GM18517 (cell line): Measurements from ENCODE around the gene F8.
"Not testable (repeated sequence)": the region's sequence is repeated elsewhere in the genome, so short reads cannot be mapped to it uniquely, and the experiment has no call there.

ENCODE experiments used
- ATAC-seq: cut with Tn5 transposase; IDR thresholded peaks from one replicate; pipeline ENCODE4 v1.9.1; 2021; ENCODE audit warnings: mild to moderate bottlenecking, moderate library complexity; ENCODE audit not compliant: unreplicated experiment

The F8 gene

DNA sequence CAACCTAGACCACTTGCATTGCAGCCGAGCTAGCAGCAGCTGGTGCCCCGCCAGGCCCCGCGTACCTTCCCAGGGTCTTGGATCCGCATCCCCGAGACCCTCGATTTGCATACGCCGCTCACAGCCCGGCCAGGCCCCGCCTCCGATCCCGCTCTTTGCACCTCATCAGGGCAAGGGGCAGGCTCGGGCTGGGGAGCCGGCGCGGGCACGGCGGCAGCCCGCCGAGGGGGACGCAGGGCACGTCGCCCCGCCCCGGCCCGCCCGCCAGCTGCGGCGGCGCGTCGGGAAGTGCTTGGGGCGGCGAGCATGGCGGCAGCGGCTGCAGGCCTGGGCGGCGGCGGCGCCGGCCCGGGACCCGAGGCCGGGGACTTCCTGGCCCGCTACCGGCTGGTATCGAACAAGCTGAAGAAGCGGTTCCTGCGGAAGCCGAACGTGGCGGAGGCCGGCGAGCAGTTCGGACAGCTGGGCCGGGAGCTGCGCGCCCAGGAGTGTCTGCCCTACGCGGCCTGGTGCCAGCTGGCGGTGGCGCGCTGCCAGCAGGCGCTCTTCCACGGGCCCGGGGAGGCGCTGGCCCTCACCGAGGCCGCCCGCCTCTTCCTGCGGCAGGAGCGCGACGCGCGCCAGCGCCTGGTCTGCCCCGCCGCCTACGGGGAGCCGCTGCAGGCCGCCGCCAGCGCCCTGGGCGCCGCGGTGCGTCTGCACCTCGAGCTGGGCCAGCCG lies 136.3 kb downstream of the F8 start, which contains the start of gene F8A1:
Gene F8A1, plus strand, starts transcription at position 287 of the 720 bp plus-strand sequence. Its CDS starts 20 bp downstream, at position 307.
- ATAC-seq, result peak; percentile 77

DNA sequence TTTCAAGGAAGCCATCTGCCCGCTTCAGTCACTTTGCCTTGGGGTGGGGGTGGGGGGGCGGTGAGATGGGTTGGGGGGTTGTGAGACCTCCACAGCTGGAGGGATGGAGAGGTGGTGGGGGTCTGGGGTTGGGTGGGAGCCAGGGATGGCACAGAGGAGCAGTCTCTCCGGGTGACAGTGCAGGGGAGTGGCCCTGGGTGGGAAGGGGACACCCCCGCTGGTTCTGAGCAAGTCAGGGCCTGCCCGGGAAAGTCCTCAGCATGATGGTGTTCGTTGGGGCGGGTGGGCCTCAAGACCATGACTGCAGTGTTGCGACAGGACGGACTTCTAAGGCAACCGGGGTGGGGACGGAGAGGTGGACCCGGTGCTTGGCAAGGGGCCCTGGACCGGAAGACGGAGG lies 137.0 kb downstream of the F8 start:
- ATAC-seq, result not testable (repeated sequence)

DNA sequence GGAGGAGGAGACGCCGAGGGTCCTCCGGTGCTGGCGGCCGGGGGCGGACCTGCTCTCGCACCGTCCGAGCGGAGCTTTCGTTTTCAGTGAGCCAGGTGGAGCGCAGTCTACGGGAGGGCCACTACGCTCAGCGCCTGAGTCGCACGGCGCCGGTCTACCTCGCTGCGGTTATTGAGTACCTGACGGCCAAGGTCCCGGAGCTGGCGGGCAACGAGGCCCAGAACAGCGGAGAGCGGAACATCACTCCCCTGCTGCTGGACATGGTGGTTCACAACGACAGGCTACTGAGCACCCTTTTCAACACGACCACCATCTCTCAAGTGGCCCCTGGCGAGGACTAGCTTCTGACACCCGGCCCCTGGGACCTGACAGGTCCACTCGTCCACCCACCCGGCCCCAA lies 137.5 kb downstream of the F8 start:
- ATAC-seq, result not testable (repeated sequence)

DNA sequence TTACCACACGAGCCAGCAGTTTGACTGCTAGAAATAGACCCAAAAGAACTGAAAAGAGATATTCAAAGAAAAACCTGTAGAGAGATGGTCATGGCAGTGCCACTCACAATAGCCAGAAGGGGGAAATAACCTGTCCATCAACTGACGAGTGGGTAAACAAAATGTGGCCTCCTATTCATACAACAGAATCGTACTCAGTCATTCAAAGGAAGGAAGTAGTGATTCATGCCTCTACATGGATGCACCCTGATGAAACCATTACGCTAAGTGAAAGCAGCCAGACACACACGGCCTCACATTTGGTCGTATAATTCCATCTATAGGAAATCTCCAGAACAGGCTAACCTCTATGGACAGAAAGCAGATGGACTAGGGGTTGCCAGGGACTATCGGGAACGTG lies 138.5 kb downstream of the F8 start:
- not testable (repeated sequence) for ATAC-seq

DNA sequence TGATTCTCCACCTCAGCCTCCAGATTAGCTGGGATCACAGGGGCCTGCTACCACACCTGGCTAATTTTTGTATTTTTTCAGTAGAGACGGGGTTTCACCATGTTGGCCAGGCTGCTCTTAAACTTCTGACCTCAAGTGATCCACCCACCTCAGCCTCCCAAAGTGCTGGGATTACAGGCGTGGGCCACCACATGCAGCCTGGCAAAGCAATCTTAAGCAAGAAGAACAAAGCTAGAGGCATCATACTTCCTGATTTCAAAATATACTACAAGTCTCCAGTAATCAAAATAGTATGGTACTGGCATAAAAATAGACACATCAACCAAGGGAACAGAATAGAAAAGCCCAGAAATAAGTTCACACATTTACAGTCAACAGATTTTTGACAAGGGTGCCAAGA lies 149.2 kb downstream of the F8 start:
- ATAC-seq, result no peak

DNA sequence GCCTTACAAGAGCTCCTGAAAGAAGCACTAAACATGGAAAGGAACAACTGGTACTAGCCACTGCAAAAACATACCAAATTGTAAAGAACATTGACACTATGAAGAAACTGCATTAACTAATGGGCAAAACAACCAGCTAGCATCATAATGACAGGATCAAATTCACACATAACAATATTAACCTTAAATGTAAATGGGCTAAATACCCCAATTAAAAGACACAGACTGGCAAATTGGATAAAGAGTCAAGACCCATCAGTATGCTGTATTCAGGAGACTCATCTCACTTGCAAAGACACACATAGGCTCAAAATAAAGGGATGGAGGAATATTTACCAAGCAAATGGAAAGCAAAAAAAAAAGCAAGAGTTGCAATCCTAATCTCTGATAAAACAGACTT lies 154.0 kb downstream of the F8 start:
- ATAC-seq, result not testable (repeated sequence)

DNA sequence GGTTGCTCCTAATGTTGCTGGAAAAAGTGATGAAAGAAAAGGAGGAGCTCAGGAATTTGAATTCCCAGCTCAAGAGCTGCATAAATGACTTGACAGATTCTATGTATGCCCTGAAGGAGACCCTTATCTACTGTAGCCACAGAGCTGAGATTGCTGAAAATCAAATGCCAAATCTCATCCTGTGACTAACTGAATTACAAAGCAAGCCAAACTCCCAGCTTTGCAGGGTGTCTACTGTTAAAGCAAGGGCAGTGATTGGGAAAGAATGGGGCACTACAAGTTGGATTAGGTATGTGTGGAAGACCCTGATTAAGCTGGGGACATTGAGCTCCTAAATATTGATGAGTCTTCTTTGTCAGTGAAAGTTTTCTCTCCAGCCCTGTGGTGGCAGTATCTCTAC lies 167.3 kb downstream of the F8 start:
- no peak for ATAC-seq

DNA sequence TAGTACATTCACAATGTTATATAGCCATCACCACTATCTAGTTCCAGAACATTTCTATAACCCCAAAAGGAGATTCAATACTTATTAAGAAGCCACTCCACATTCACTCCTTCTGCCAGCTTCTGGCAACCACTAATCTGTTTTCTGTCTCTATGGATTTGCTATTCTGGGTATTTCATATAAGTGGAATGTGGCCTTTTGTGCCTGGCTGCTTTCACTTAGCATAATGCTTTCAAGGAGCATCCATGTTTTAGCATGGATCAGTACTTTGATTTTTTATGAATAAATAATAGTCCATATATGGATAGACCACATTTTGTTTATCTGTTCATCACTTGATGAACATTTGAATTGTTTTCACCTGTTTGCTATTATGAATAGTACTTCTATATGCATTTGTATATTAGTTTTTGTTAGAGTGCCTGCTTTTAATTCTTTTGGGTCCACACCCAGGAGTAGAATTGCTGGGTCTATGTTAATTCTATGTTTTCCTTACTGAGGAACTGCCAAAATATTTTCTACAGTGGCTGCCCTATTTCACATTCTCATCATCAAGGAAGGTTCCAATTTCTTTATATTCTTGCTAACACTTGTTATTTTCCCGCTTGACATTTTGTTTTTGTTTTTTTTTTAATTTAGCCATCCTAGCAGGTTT lies 171.4 kb downstream of the F8 start:
- ATAC-seq, result no peak

DNA sequence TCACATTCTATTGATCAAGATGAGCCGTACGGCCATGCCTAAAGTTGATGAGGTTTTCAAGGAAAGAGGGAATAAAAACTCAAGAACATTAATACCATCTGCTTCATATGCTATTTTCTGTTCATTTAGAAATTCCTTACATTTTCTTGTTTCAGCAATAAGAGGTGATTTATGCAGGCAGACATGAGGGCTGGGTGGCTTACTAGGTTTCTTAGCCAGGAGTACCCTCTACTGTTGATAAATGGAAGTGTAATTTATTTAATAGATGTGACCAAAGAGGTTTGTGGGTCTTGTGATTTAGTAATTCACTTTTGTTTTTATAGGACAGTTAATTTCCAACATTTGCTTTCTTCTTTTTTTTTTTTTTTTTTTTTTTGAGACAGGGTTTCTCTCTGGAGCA lies 181.7 kb downstream of the F8 start:
- peak; percentile 52 for ATAC-seq

DNA sequence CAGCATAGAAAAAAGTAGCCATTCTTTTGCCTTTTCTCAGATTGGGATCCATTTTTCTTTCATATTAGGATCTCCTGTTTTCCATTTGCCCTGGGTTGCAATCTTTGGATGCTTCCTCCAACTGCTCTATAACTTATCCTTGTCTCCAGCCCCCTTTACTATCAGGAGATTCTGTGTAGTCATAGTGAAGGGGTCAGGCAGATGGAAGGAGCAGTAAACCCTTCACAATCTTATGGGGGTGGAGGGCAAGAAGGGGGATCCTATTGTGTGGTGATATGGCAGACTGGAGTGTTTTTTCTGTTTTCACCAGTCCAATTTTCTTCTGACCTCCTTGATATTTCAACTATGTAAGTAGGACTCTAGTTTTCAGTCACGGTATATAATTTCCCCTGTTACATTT lies 186.4 kb downstream of the F8 start:
- no peak for ATAC-seq

DNA sequence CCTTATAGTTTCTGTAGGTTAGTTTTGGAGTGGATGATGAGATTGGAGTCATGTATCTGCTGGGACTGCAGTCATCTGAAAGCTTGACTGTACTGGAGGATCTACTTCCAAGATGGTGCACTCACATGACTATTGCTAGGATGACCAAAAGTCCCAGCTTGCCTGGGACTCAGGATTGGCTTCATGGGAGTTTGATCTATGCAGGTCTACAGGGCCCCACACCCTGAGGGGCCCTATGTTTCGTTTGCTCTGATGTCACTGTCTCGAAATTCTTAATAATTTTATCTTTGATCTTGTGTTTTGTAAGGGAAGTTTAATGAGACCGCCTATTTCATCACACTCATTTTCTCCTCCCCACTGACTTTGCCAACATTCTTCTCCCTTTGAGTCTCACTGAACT lies 188.0 kb downstream of the F8 start, which contains the start of gene SMIM9:
Gene SMIM9, minus strand, starts transcription at position 101 of the 400 bp plus-strand sequence. CDS start 3,806 bp downstream, outside the sequence.
- ATAC-seq, result no peak

DNA sequence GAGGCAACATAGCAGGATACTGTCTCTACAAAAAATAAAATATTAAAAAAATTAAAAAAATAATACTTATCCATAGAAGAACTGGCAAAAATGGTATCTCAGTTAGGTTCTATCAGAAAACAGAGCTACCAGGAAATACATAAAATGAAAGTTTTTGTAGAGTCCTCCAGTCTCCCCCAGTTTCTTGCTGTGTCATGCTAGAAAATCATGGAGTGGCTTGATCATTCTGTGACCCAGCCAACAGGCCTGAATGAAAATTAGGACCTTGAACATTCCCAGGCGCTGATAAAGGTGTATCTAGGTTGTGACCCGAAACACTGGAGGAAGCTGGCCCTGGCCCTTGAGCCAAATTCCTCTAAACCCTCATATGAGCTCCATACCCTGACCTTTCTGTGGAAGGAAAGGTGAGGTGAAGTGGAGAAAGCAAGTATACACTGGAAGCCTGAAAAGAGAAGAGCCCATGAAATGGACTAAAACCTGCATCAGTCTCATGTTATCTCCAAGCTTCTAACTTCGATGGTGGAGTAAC lies 188.7 kb downstream of the F8 start:
- no peak for ATAC-seq

DNA sequence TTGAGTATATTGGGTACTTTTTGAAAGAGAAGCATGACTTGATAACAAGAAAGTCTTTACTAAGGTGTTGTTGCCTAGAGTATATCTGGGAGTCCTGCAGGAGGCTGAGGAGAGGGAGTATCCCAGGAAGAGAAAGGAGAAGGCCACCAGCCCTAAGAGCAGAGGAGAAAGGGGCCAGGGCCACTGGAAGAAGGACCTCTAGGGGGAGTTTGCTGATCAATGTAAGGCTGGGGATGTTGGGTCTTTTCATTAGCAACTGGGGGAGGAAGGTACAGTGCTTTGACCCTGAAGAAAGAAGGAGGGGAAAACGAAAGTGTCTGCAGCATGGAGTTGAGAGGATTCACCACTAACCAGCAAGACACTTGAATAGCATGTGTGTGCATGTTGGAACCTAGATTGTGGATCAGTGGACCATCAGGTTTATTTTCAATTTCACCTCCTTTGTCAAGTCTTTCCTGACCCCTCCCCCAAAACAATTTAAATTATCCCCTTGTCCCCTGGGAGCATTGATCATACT lies 192.5 kb downstream of the F8 start:
- ATAC-seq, result no peak

DNA sequence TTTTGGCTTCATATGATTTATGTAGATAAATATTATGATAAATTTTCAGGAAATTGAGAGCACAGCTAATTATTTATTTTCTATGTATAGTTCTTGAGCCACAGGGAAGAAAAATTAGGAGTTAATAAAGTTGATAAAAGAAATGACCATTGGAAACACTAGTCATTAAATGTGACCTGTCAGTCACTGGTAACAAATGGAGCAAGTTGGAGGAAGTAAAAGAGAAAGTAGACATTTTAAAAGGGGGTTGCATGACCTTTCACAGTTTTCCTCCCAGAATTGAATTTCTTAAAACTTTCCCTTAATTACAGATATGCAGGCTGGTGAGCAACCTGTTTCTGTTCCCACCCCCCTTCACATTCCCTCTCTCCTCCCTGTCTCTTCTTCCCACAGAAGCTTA lies 193.4 kb downstream of the F8 start:
- ATAC-seq, result no peak

DNA sequence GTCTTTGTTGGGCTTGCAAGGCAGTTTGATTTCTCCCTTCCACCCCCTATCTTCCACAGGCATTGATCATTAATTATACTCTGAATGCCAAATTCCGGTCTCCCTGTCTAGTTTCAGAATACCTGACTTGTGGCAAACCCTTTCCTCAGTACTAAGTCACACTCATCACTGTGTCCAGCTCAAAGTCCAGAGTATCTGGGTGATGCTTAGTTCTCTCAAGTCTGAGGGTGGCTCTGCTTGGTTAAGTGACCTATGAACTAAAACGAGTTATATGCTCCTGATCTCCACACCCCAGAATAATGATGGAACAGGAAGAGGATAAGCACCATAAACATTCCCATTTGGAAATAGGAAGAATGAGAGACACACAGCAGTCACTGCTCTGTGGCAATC lies 194.5 kb downstream of the F8 start:
- ATAC-seq, result no peak

DNA sequence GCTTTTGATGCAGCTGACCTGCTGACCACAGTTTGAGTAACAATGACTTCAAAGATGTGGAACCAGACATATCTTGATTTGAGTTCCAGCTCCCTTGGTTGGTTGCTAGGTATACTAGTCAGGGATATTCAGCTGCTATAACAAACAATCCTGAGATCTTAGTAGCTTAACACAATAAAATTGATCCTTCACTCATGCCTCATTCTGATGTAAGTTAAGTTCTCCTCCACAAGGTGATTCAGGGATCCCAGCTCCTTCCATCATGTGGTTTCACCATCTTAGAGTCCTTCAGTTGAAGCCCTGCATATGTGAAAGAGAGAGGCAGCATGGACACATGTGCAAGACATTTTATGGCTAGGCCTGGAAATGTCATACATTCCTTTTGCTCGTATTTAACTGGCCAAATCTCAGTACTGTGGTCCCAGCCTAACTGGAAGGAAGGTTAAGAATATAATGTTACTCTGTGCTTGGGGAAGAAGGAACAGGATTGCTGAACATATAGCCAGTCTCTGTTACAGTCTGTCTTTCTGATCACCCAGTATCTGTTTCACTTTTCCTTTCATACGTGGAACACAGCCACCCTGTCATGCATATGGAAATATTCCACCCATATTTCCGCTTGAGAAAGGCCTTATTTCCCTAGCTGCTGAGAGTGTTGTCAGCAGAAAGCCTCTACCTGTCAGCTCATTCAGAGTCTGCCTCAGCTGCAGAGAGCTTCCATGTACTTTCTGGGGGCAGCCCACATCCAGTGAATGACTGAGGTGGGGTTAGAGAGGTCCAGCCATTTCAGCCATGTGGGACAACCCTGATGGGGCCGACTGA lies 195.1 kb downstream of the F8 start:
- peak; percentile 96 for ATAC-seq

DNA sequence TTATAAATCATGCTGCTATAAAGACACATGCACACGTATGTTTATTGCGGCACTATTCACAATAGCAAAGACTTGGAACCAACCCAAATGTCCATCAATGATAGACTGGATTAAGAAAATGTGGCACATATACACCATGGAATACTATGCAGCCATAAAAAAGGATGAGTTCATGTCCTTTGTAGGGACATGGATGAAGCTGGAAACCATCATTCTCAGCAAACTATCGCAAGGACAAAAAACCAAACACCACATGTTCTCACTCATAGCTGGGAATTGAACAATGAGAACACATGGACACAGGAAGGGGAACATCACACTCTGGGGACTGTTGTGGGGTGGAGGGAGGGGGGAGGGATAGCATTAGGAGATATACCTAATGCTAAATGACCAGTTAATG lies 196.9 kb downstream of the F8 start:
- ATAC-seq, result not testable (repeated sequence)

DNA sequence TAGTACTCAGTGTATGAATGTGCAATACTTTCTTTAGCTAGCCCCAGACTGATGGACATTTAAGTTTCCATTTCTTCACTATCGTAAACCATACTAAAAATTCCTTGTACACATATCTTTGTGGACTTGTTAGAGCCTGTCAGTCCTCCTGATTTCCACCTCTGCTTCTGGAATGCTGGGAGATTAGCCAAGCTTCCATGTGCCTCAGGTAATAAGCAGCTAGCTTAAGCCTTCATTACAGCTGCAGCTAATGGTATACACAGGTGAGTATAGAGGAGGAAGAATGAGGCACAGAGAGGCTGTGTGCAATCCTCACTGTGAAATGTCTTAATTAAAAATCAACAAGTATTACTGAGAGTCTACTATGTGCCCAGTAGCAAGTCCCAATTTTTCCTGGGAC lies 197.9 kb downstream of the F8 start:
- ATAC-seq, result no peak

DNA sequence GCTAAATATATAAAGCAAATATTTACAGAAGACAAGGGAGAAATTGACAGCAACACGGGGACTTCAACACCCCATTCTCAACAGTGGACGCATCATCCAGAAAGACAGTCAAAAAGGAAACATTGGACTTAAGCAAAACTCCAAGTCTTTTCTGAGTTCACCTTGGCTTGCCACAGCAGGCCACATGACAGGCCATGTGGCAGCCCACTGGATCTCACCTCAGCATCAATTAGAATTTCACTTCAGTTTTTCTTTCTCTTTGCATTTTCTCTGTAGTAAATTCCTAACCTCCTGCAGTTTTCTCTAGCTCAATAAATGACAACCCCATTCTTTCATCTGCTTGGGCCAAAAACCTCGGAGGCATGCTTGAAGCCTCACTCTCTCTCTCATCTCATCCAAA lies 200.5 kb downstream of the F8 start:
- ATAC-seq, result no peak

DNA sequence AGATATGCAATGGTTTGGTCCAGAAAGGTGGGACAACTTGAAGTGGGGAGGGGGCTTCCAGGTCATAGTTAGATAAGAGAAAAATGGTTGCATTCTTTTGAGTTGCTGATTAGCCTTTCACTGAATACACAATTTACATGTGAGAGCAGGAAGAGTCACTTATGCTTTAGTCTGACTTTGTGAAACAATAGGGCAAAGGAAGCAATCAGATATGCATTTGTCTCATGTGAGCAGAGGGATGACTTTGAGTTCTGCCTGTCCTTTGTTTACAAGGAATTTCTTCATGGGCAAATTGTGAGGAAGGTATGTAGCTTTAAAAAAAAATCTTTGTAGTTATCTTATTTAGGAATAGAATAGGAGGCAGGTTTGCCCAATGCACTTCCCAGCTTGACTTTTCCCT lies 201.0 kb downstream of the F8 start:
- ATAC-seq, result no peak

DNA sequence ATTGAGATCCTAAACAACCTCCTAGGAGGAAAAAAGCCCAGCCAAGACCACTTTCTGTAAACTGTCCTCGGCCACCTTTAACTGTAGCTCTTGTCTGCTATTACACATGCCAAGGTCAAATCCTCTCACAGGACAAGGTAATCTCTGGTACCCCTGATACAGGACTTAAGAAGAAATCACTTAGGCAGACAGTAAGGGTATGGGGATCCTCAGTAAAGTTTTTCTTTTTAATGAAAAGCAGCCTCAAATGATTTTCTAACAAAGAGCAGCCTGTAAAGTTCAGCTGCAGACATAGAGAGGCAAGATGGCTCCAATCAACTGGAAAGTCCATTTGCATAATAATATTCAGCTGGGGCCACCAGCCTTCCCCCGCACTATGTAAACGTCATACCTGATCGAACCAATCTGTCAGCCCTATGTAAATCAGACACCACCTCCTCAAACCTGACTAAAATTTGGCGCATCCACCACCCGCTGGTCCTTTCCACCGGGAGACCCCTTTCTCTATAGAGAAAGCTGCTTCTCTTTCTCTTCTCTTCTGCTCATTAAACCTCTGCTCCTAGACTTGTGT lies 202.7 kb downstream of the F8 start:
- no peak for ATAC-seq
